ENCODE data around the gene IL17RD.

The IL17RD gene

GRCh38 chr3:57164657-57165573, at the start of gene IL17RD:
TSS of gene IL17RD (minus strand) at chr3:57165353. CDS start at chr3:57165286, 67 bp downstream.
- peak; percentile 81 for DNase-seq (ENCODE audit: low spot score)

DNA sequence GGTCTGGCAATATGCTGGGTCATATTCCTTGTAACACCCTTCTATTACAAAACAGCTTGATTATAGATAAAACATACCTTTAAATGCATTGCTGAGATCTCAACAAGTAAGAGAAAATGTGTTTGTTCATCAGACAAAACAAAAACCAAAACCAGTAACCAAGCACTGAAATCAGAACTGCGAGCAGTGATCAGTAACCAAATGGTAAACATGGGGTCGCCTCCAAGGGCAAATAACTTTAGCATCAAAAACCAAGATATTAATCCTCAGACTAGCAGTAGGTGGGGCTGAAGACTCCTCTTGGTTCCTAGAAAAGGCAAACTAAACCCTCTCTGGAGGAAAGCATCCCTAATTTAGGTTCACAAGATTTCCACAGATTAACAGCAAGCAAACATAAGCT, 41.3 kb upstream of the IL17RD start:
- DNase-seq (ENCODE audit: low spot score) = no peak

GRCh38 chr3:57199895-57200297, 34.7 kb upstream of the IL17RD start, which contains the start of gene HESX1:
TSS of gene HESX1 (minus strand) at chr3:57199978. CDS start at chr3:57199918, 60 bp downstream.
- DNase-seq (ENCODE audit: low spot score) = no peak

DNA sequence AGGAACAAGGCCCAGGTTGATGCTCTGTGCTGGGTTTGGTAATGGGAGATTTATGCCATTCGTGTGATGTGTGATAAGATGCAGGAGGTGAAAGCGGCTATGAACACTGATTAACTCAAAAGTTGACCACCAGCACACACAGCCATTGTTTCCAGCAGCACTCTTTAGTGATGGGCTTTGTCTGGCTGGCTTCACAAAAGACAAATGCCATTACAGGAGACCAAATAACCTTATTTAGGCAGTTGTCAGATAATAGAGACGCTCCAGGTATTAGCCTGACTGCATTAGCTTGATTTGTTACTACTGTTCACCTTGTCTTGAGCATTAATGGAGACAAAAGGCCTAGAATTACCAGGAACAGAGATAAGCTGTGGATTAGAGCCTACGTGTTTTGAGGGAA, 29.5 kb upstream of the IL17RD start:
- DNase-seq (ENCODE audit: low spot score) = no peak

DNA sequence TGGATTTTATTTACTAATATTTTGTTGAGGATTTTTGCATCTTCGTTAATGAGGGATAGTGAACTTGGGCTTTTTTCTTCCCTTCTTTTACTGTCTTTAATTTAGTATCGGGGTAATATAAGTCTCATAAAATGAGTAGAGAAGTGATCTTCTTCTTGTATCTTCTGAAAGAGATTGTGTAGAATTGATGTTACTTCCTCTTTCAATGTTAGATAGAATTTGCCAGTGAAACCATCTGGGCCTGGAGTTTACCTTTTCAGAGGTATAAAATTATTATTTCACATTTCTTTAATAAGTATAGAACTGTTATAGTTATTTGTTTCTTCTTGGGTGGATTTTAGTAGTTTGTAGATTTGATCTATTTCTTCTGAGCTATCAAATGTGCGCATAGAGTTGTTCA, 26.9 kb upstream of the IL17RD start:
- DNase-seq (ENCODE audit: low spot score) = no peak

DNA sequence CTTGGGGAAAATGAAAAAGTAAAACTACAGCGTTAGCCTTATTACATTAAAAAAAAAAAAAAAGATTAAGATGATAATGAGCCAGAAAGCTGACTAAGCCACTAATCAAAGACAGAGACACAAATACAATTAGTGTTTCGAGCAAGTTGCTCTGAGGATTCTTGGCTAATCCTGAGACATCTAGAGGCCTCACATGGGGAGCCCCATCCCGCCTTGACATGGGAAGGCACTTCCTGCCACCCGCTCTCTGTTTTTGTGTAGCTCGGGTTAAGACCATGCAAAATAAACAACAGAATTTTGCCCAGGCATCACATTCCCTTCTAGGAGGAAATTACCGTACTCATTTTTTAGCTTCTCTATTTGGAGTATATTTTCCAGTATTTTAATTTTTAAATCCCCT, 19.4 kb upstream of the IL17RD start:
- no peak for DNase-seq (ENCODE audit: low spot score)

DNA sequence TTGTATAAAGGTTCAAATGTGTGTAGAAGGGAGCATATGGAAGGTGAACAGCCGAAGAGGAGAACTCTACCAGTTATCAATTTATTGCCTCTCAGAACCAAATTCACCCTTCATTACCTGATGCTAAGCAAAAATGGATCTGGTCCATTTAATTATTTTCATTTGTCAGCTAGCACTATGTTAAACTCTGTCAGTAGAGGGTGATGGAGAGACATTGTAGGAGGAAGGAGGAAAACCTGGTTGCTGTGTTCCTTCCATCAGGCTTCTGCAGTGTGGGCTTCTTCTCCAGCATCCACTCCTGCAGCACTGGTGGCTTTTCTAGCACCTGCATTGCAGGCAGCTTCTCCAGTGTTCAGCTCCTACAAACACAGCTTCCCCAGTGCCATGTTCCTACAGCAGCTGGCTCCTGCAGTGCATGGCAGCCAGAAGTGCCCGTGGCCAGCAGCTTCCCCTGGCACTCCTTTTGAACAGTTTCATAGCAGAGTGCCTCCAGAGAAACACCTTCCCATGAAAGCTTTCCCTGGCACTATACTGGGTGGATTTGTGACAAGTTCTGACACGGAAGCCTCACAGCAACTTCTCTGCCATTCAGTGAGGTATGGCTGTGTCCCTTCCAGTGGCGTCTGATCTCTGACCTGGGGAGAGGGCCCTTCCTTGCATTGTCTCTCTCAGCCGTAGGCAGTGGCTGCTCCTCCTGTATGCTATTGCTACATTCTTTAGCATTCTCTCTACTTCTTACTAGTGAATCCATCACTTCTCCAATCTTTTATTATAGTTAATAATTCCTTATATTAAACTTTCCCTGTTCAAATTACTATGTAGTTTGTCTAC, 14.6 kb upstream of the IL17RD start:
- DNase-seq (ENCODE audit: low spot score) = peak; percentile 46

GRCh38 chr3:57176045-57176444, 10.9 kb upstream of the IL17RD start:
- DNase-seq (ENCODE audit: low spot score) = no peak

- no peak for DNase-seq (ENCODE audit: low spot score)
These were observed 8.5 kb upstream of the IL17RD start for GRCh38 chr3:57173687-57174086.

DNA sequence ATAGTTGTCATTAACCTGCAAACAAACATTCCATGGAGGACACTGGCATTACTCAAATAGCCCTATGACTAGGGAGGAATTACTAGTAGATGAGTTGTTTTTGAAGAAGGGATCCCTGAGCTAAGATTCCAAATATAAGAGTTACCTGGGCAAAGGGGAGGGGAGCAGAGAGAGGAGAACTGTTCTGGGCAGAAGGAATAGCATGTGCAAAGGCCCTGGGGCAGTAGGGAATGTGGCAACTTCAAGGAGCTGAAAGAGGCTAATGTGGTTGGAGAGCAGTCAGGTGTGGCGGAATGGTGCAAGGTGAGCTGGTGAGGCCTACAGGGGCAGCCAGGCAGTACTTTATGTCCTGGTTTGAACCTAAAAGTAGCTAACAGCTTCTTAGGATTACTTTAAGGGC, 5.8 kb upstream of the IL17RD start:
- DNase-seq (ENCODE audit: low spot score) = peak; percentile 86

GRCh38 chr3:57169872-57170623, 4.9 kb upstream of the IL17RD start:
- peak; percentile 81 for DNase-seq (ENCODE audit: low spot score)

- peak; percentile 77 for DNase-seq (ENCODE audit: low spot score)
These were observed 4.0 kb upstream of the IL17RD start for GRCh38 chr3:57169108-57169507.

GRCh38 chr3:57168151-57168550, 3.0 kb upstream of the IL17RD start:
- no peak for DNase-seq (ENCODE audit: low spot score)

- DNase-seq (ENCODE audit: low spot score) = no peak
These were observed 1.5 kb upstream of the IL17RD start for GRCh38 chr3:57166660-57167059.

- DNase-seq (ENCODE audit: low spot score) = no peak
These were observed 488 bp upstream of the IL17RD start for GRCh38 chr3:57165641-57166040.

DNA sequence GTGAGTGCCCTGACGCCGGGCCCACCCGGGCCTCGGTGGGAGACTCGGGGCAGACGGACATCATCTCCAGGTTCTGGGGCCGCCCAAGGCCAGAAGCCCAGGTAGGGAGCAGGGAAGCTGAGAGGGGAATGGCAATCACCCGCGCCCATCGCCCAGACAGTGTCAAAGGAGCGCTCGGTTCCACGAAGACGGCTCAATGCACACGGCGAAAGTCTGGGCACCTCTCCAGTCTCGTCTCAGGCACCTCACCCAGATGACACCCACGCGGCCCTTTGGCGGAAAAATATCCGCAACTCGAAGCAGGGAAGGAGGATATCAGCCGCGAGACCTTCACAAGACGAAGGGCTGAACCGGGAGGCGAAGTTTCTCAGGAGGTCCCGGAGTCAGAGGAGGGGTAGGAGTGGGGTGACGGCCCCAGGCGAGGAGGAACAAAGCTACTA, 916 bp downstream of the IL17RD start:
- peak; percentile 43 for DNase-seq (ENCODE audit: low spot score)

DNA sequence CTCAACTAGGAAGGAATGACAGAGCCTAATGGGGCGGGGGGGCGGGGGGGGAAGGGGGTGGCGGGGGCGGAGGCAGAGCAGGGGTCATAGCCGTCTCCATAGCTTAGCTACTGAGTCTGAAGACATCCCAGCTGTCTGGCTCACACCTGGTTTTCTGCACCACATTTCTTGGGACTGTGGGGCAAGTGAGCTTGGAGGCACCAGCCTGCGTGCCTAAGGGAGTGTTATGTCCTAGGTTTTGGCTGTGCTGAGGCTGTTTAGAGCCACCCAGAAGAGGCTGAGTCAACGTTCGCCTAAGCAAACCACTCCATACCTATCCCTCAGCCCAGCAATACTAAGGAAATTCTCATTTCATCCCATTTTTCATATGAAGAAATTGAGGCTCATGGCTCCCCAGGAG, 1.4 kb downstream of the IL17RD start:
- DNase-seq (ENCODE audit: low spot score) = peak; percentile 31

- no peak for DNase-seq (ENCODE audit: low spot score)
These were observed 3.2 kb downstream of the IL17RD start for GRCh38 chr3:57161915-57162314.

- no peak for DNase-seq (ENCODE audit: low spot score)
These were observed 4.2 kb downstream of the IL17RD start for GRCh38 chr3:57160765-57161538.

- DNase-seq (ENCODE audit: low spot score) = no peak
These were observed 4.9 kb downstream of the IL17RD start for GRCh38 chr3:57160076-57160764.
